ENCODE results near the gene AIM2. TPM values are rescaled to one million over a fixed set of nuclear protein-coding genes. Genes with fewer than 3 reads are reported as not detected.

The AIM2 gene
- total and polyA plus RNA-seq, 2 of the 4 experiments (the other 2 are of a cell fraction) = not detected

DNA sequence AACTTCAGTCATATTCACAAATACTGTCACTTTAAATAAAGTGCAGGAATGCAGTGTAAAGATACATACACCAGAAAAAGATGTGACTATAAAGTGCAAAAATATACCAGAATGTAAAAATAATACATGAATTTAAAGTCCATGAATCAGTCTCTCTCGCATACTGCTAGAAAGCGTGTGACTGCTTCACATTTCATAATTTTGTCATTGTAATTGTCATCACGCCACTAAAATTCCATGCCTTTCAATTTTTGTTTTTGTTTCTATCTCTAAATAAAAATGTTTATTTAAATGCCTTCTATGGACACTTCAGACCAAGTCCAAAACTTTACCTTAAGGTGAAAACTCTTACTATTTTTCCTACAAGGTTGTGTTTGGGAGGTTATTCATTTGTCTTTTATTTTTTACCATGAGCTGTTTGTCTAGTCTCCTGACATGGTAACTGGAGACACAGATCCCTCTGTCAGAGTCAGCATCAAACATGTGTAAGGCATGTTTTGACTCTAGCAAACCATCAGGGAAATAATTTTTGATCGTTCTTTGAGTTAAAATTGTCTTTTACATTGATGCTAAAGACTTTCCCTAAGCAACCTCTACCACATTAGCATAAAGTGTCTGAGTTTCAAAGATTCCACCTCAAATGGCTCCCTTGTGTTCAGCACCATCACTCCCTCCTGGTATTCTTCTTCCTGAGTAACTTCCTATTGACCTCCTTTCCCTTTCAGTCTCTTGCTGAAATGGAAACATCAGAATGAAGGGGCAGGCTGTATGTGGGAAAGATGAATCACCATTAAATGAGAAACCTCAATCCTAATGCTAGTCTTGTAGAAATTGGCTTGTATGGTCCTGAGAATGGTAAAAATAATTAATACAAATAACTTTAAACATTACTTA, 14.0 kb upstream of the AIM2 start:
- intact Hi-C loops (cut with micrococcal nuclease) = no loop called here
- Histone ChIP-seq H3K4me1 (ENCODE audit: control insufficient read depth, insufficient read depth, low read length) (peaks cover 12% of the 10 kb centered on the region), H2BK20ac (ENCODE audit: low read depth, low read length) (no peak overlapping the region), H3K9me1 (ENCODE audit: insufficient read depth, low read length) (peaks cover 7% of the 10 kb centered on the region; the same call in 1 of the 2 replicates), H4K5ac (ENCODE audit: low read depth, low read length) (no peak overlapping the region), H3K4ac (ENCODE audit: low read depth, low read length) (no peak overlapping the region), H2AK9ac (replicated peaks; ENCODE audit: low read depth, low read length, poor library complexity) (no peak overlapping the region), H3K9me3 (ENCODE audit: control insufficient read depth, insufficient read depth, low read length) (no peaks in the 10 kb centered on the region), H3K36me3 (ENCODE audit: control insufficient read depth, insufficient read depth, low read length) (no peaks in the 10 kb centered on the region), H3K4me2 (ENCODE audit: low read depth, low read length) (no peak overlapping the region; the same call in 1 of the 2 replicates), H4K91ac (ENCODE audit: insufficient read depth, low read depth, low read length) (no peak overlapping the region), H2BK120ac (ENCODE audit: low read depth, low read length) (no peak overlapping the region), H3K18ac (ENCODE audit: low read depth, low read length) (no peak overlapping the region), H4K8ac (ENCODE audit: low read depth in 2 of 2, low read length in 2 of 2) (peak overlapping the region in 1 of 2 experiments; percentile 8; a peak in 1 of 4 replicates), H3K14ac (replicated peaks; ENCODE audit: low read depth, low read length) (no peak overlapping the region), H2BK5ac (ENCODE audit: low read depth, low read length, poor library complexity, severe bottlenecking) (no peak overlapping the region), H3K56ac (ENCODE audit: extremely low read depth, insufficient read depth, low read length) (no peak overlapping the region), H2BK15ac (ENCODE audit: low read depth, low read length) (peak overlapping the region; percentile 82; the same call in 2 of the 3 replicates), H2AK5ac (ENCODE audit: low read depth, low read length) (no peak overlapping the region; the same call in 1 of the 2 replicates), H3K27me3 (ENCODE audit: control insufficient read depth, insufficient read depth, low read length) (peaks cover 2% of the 10 kb centered on the region; the same call in 1 of the 2 replicates), H3K79me1 (ENCODE audit: low read depth in 1 of 2, low read length in 2 of 2) (no peaks in the 10 kb centered on the region), H3K23ac (ENCODE audit: low read depth, low read length) (no peak overlapping the region), H4K20me1 (ENCODE audit: insufficient read depth, low read length) (no peaks in the 10 kb centered on the region), H3K27ac (ENCODE audit: insufficient read depth, low read length) (no peak overlapping the region), H3K9ac (ENCODE audit: low read depth, low read length) (no peak overlapping the region), H3K4me3 (ENCODE audit: insufficient read depth, low read depth, low read length) (no peak overlapping the region), H2AFZ (replicated peaks; ENCODE audit: low read length, poor library complexity) (no peak overlapping the region)
- WGBS, 2 experiments (ENCODE audit: extremely low coverage in 2 of 2, insufficient read length in 1 of 2) = no CpG with 5 or more reads among the region's 4 CpGs
- no peak for TF ChIP-seq RAD21 (IDR thresholded peaks at IDR 0.05; ENCODE audit: low read length)
- no peak for TF ChIP-seq SMC3 (IDR thresholded peaks at IDR 0.05; ENCODE audit: low read depth, low read length)
- TF ChIP-seq, protein P1, sequence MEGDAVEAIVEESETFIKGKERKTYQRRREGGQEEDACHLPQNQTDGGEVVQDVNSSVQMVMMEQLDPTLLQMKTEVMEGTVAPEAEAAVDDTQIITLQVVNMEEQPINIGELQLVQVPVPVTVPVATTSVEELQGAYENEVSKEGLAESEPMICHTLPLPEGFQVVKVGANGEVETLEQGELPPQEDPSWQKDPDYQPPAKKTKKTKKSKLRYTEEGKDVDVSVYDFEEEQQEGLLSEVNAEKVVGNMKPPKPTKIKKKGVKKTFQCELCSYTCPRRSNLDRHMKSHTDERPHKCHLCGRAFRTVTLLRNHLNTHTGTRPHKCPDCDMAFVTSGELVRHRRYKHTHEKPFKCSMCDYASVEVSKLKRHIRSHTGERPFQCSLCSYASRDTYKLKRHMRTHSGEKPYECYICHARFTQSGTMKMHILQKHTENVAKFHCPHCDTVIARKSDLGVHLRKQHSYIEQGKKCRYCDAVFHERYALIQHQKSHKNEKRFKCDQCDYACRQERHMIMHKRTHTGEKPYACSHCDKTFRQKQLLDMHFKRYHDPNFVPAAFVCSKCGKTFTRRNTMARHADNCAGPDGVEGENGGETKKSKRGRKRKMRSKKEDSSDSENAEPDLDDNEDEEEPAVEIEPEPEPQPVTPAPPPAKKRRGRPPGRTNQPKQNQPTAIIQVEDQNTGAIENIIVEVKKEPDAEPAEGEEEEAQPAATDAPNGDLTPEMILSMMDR (conservative IDR thresholded peaks at IDR 0.05; ENCODE audit: low read depth, low read length) = no peak
- TF ChIP-seq CHD1 (IDR thresholded peaks at IDR 0.05; ENCODE audit: low read depth, low read length) = no peak
- TF ChIP-seq MXI1 (IDR thresholded peaks at IDR 0.05; ENCODE audit: borderline replicate concordance, low read depth, low read length) = no peak
- TF ChIP-seq MAFK (IDR thresholded peaks at IDR 0.05; ENCODE audit: low read depth, low read length) = no peak
- TF ChIP-seq NFE2L2 (IDR thresholded peaks at IDR 0.05; ENCODE audit: low read depth, low read length) = no peak
- TF ChIP-seq POLR2A (IDR thresholded peaks at IDR 0.05; ENCODE audit: low read depth, low read length) = no peak
- TF ChIP-seq BHLHE40 (IDR thresholded peaks at IDR 0.05; ENCODE audit: low read depth, low read length) = no peak
- no peak for TF ChIP-seq CEBPB (IDR thresholded peaks at IDR 0.05; ENCODE audit: low read depth, low read length)
- TF ChIP-seq, protein P2, sequence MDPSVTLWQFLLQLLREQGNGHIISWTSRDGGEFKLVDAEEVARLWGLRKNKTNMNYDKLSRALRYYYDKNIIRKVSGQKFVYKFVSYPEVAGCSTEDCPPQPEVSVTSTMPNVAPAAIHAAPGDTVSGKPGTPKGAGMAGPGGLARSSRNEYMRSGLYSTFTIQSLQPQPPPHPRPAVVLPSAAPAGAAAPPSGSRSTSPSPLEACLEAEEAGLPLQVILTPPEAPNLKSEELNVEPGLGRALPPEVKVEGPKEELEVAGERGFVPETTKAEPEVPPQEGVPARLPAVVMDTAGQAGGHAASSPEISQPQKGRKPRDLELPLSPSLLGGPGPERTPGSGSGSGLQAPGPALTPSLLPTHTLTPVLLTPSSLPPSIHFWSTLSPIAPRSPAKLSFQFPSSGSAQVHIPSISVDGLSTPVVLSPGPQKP (IDR thresholded peaks at IDR 0.05; ENCODE audit: borderline replicate concordance, low read depth, low read length) = no peak
- no peak for TF ChIP-seq FOS (IDR thresholded peaks at IDR 0.05; ENCODE audit: low read depth, low read length)
- TF ChIP-seq RFX5 (IDR thresholded peaks at IDR 0.05; ENCODE audit: low read depth, low read length) = no peak
- in situ Hi-C loops (cut with MboI; ENCODE audit: low sequenced_read_pairs) = no loop called here
- no TSS peak for BruUV-seq (replicated peaks)
- POLR2A ChIA-PET (ENCODE audit: unreplicated experiment) = no interaction called here
- ATAC-seq (ENCODE audit: low read depth) (no peak), DNase-seq (peak; percentile 47)
- dilution Hi-C loops (cut with HindIII; ENCODE audit: low sequenced_read_pairs, unreplicated experiment) = no loop called here
- CTCF ChIA-PET = no interaction called here

Measured in IMR-90 (cell line).